ENCODE data around the gene FBXL15. TPM values are rescaled to one million over a fixed set of nuclear protein-coding genes. Genes with fewer than 3 reads are reported as not detected.

The FBXL15 gene
- total RNA-seq, 1 donor from 2014 or later, result 16.5 TPM

DNA sequence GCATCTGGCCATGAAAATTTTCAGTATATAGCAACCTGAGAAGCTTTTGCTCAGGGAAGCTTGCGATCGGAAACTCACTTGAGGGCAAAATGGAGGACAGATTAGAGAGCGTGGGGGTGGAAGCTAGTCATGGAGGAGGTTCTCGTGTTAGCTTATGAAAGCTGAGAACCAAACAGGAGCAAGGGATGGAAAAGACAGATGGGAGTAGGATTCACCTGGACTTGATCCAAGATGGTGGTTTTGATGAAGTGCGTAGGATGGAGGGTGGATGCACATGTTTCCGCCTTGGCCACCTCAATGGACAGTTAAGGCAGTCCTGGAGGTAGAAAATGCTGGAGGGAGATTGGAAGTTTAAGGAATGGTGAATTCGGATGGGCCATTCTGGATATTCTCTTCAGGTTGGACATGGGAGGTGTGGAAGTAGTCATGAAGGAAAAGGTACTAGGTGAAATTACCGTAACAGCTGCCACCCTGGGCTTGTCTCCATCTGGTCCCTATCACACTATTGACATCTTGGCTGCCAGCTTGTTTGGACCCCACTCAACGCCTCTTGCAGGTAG is 37.0 kb downstream of the FBXL15 start:
- no peak for DNase-seq (ENCODE audit: low spot score in 2 of 2)
- intact Hi-C loops (cut with DNase I), result no loop called here

DNA sequence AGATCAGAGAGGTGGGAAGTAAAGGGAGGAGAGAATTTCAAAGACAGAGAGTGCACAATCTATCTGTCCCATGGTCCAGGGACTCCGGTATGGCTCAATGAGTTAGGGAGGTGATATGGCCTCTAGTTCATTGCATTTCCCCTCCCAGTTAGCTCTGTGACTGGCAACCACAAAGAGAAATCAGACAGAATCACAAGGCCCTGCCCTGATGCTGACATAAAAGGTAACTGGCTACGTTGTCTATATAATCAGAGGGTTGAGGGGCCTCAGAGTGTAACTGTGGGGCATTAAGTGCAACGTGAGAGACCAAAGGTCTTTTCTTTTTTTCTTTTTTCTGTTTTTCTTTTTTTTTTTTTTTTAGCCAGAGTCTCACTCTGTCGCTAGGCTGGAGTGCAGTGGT is 38.0 kb downstream of the FBXL15 start:
- no peaks in the 10 kb centered on the region for H3K9me3 ChIP-seq
- H3K27ac ChIP-seq, result no peak overlapping the region
- H3K27me3 ChIP-seq, result no peaks in the 10 kb centered on the region
- H3K4me1 ChIP-seq, result peaks cover 0 to 7% of the 10 kb centered on the region in 2 donors
- DNase-seq (ENCODE audit: low spot score in 2 of 2), result no peak
- no peaks in the 10 kb centered on the region for H3K36me3 ChIP-seq
- TF ChIP-seq, protein P1, sequence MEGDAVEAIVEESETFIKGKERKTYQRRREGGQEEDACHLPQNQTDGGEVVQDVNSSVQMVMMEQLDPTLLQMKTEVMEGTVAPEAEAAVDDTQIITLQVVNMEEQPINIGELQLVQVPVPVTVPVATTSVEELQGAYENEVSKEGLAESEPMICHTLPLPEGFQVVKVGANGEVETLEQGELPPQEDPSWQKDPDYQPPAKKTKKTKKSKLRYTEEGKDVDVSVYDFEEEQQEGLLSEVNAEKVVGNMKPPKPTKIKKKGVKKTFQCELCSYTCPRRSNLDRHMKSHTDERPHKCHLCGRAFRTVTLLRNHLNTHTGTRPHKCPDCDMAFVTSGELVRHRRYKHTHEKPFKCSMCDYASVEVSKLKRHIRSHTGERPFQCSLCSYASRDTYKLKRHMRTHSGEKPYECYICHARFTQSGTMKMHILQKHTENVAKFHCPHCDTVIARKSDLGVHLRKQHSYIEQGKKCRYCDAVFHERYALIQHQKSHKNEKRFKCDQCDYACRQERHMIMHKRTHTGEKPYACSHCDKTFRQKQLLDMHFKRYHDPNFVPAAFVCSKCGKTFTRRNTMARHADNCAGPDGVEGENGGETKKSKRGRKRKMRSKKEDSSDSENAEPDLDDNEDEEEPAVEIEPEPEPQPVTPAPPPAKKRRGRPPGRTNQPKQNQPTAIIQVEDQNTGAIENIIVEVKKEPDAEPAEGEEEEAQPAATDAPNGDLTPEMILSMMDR (IDR thresholded peaks at IDR 0.05), result no peak
- H3K4me3 ChIP-seq, result no peak overlapping the region
- intact Hi-C loops (cut with DNase I), result no loop called here

More for the DNA sequence above, 37.0 kb downstream of the FBXL15 start:
- Histone ChIP-seq H3K4me1 (peaks cover 0 to 7% of the 10 kb centered on the region in 2 donors), H3K4me3 (no peak overlapping the region), H3K27ac (no peak overlapping the region), H3K9me3 (no peaks in the 10 kb centered on the region), H3K36me3 (no peaks in the 10 kb centered on the region), H3K27me3 (no peaks in the 10 kb centered on the region)
- TF ChIP-seq, protein P1 (IDR thresholded peaks at IDR 0.05), result no peak

DNA sequence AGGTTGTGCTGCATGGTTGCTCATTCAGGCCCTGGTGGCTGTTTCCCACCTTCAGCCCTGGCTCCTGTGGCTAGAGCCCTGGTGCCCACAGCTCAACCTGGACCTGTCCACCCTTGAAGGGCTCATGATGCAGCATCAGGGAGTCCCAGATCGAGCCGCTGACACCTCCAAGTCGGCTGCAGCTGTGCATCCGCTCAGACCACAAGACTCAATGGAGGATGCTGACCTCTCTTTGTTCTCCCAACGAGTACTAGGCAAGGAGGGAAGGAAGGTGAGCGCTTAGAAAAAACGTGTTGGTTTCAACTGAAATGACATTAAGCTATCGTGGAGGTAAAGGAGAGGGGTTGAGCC is 40.2 kb downstream of the FBXL15 start:
- H3K4me1 ChIP-seq, result peaks cover 0 to 7% of the 10 kb centered on the region in 2 donors
- DNase-seq (ENCODE audit: low spot score in 2 of 2), result no peak
- peak overlapping the region; percentile 62 to 71 for H3K4me3 ChIP-seq
- H3K9me3 ChIP-seq, result no peaks in the 10 kb centered on the region
- intact Hi-C loops (cut with DNase I), result loop anchor here (1.0 kb wide), 2 partner anchors 11 to 41 kb away; partner anchors contain the start of gene ACTR1A
- no peaks in the 10 kb centered on the region for H3K27me3 ChIP-seq
- no peaks in the 10 kb centered on the region for H3K36me3 ChIP-seq
- no peak overlapping the region for H3K27ac ChIP-seq
- TF ChIP-seq, protein P1 (IDR thresholded peaks at IDR 0.05), result no peak

DNA sequence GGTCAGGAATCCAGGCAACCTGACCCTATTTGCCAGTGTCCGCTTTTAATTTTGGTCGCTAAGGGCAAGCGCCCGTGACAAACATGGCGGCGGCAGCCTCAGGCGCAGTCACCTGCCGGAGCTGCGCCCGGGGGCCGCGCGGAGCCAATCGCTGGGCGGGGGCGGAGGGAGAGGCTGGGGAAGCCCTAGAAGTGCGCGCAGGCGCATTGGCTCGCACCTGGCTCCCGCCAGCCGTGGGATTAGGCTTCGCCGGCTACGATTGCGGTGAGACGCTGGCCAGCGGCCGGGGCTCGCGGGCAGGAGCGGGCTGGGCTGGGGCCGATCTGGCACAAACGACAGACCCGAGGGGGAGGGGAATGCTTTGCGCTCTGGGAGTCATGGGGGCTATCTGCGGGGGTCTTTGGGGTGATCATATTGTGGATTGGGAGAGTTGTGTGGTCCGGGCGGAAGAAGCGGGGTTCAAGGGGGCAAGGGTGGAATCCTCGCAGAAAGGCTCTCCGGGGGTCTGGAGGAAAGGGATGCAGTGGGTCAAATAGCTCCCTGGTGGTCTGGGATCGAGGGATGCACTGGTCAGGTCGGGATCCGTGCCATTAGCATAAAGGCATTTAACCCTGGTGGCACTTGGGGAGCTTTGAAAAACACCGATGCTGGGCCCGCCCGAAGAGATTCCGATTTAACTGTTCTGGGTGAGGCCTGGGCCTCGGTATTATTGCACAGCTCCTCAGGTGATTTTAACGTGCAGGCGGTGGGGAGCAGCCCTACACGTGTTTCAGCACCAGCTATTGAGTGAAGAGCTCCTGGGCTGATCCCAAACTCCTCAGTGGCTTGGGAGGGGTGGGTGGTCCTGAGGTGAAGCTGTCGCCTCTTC is 40.8 kb downstream of the FBXL15 start:
- peak; percentile 68 to 93 for DNase-seq (ENCODE audit: low spot score in 2 of 2)
- Histone ChIP-seq H3K4me3 (peak overlapping the region; percentile 62 to 71), H3K36me3 (no peaks in the 10 kb centered on the region), H3K27me3 (no peaks in the 10 kb centered on the region), H3K4me1 (peaks cover 0 to 7% of the 10 kb centered on the region in 2 donors), H3K27ac (no peak overlapping the region), H3K9me3 (no peaks in the 10 kb centered on the region)
- intact Hi-C loops (cut with DNase I), result loop anchor here (1.0 kb wide), 2 partner anchors 11 to 41 kb away; partner anchors contain the start of gene ACTR1A
- TF ChIP-seq, protein P1 (IDR thresholded peaks at IDR 0.05), result no peak

DNA sequence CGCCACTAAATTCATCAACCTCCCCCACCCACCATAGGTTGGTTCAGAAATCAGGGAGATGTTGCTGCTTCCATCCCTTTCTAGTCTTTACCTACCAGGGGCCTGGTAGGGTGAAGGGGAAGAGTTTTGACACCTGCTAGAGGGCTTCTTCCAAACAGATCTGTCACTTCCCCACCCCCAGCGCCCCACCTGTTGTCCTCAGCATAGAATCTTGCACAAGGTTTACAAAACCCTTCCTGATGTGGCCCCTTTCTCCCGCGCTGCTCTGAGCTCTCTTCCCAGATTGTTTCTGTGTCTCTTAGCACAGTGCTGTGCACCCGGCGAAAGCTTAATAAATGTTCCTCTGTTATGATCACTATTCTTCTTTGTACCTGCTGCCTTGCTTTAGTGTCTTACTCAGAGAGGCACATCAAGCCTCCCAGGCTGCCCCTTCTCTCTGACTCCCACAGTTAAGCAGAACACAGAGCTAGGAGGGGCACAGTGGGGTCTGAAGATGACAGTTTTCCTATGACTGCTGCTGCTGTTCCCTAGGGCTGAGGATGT is 41.9 kb downstream of the FBXL15 start:
- TF ChIP-seq, protein P1 (IDR thresholded peaks at IDR 0.05), result no peak
- Histone ChIP-seq H3K4me3 (no peak overlapping the region), H3K36me3 (no peaks in the 10 kb centered on the region), H3K4me1 (peaks cover 0 to 7% of the 10 kb centered on the region in 2 donors), H3K9me3 (no peaks in the 10 kb centered on the region), H3K27me3 (no peaks in the 10 kb centered on the region), H3K27ac (no peak overlapping the region)
- intact Hi-C loops (cut with DNase I), result no loop called here
- no peak for DNase-seq (ENCODE audit: low spot score in 2 of 2)

Measured in ascending aorta (tissue), 2 donors.